Measurements from ENCODE around the gene EHD1. TPM values are rescaled to one million over a fixed set of nuclear protein-coding genes. Genes with fewer than 3 reads are reported as not detected.

EHD1 gene
- total RNA-seq, result 43.7 and 57.8 TPM in 2 replicates

GRCh38 chr11:64878494-64879243 is at the start of gene EHD1:
EHD1 (minus strand) TSS chr11:64878621; CDS start chr11:64878464, 157 bp downstream.

GRCh38 chr11:64923944-64924909 is 45.8 kb upstream of the EHD1 start, which contains the start of gene PPP2R5B:
PPP2R5B (plus strand) TSS chr11:64924689; CDS start chr11:64925735, 1,046 bp downstream.

GRCh38 chr11:64916775-64917662 is 38.6 kb upstream of the EHD1 start, which contains the start of gene ATG2A:
ATG2A (minus strand) TSS chr11:64917209; CDS start chr11:64917135, 74 bp downstream.

GRCh38 chr11:64844330-64845128 is 33.9 kb downstream of the EHD1 start, which contains the start of gene CDC42BPG:
CDC42BPG (minus strand) TSS chr11:64844653; CDS start chr11:64844569, 84 bp downstream.

GRCh38 chr11:64810271-64810890 is 68.0 kb downstream of the EHD1 start, which contains the start of gene MEN1:
MEN1 (minus strand) TSS chr11:64810551; CDS start chr11:64810109, 442 bp downstream.

GRCh38 chr11:64803158-64803845 is 75.1 kb downstream of the EHD1 start, which contains the start of gene MAP4K2:
MAP4K2 (minus strand) TSS chr11:64803214; CDS start chr11:64803149, 65 bp downstream.

Other genes starting within 250 kb of the EHD1 start
- not detected in 2 replicates for gene NRXN2, start 155.4 kb downstream of the EHD1 start, total RNA-seq
- not detected in 2 replicates for gene RASGRP2, start 134.5 kb downstream of the EHD1 start, total RNA-seq
- gene PYGM, start 118.6 kb downstream of the EHD1 start, total RNA-seq, result 0.14 and 0.79 TPM in 2 replicates
- 130 and 133 TPM in 2 replicates for gene SF1, start 100.1 kb downstream of the EHD1 start, total RNA-seq
- gene MAP4K2, start 75.4 kb downstream of the EHD1 start, total RNA-seq, result 23.3 and 35.0 TPM in 2 replicates
- gene MEN1, start 68.1 kb downstream of the EHD1 start, total RNA-seq, result 21.9 and 28.4 TPM in 2 replicates
- gene CDC42BPG, start 34.0 kb downstream of the EHD1 start, total RNA-seq, result 15.9 and 17.4 TPM in 2 replicates
- 18.2 and 19.0 TPM in 2 replicates for gene ATG2A, start 38.6 kb upstream of the EHD1 start, total RNA-seq
- gene PPP2R5B, start 46.1 kb upstream of the EHD1 start, total RNA-seq, result 14.8 and 16.2 TPM in 2 replicates
- gene GPHA2, start 57.3 kb upstream of the EHD1 start, total RNA-seq, result not detected in 2 replicates
- gene MAJIN, start 93.5 kb upstream of the EHD1 start, total RNA-seq, result not detected in 2 replicates
- gene BATF2, start 118.3 kb upstream of the EHD1 start, total RNA-seq, result 0.09 TPM in 1 of 2 replicates, not detected in the other
- 118 and 132 TPM in 2 replicates for gene ARL2, start 135.5 kb upstream of the EHD1 start, total RNA-seq
- gene SNX15, start 148.8 kb upstream of the EHD1 start, total RNA-seq, result 10.2 and 14.2 TPM in 2 replicates
- 32.7 and 34.4 TPM in 2 replicates for gene SAC3D1, start 162.6 kb upstream of the EHD1 start, total RNA-seq
- 2.0 and 7.1 TPM in 2 replicates for gene NAALADL1, start 179.9 kb upstream of the EHD1 start, total RNA-seq
- gene CDCA5, start 205.4 kb upstream of the EHD1 start, total RNA-seq, result 13.9 and 14.8 TPM in 2 replicates
- gene ZFPL1, start 205.6 kb upstream of the EHD1 start, total RNA-seq, result 30.1 and 48.6 TPM in 2 replicates
- 195 and 359 TPM in 2 replicates for gene VPS51, start 217.6 kb upstream of the EHD1 start, total RNA-seq
- 80.3 and 96.7 TPM in 2 replicates for gene TM7SF2, start 233.3 kb upstream of the EHD1 start, total RNA-seq
- 28.4 and 54.3 TPM in 2 replicates for gene ZNHIT2, start 239.1 kb upstream of the EHD1 start, total RNA-seq
- 609 and 906 TPM in 2 replicates for gene FAU, start 243.5 kb upstream of the EHD1 start, total RNA-seq
- 54.8 and 80.0 TPM in 2 replicates for gene MRPL49, start 243.7 kb upstream of the EHD1 start, total RNA-seq